Activated B cell treated with CpG ODN at 0.5 μM for 24 hours (primary cell): ENCODE data around the gene FHIT. TPM values are rescaled to one million over a fixed set of nuclear protein-coding genes. Genes with fewer than 3 reads are reported as not detected.

ENCODE experiments used
- ATAC-seq: fragments of 200-7000 bp; cut with Tn5 transposase; one replicate; pipeline ENCODE4 v1.10.0; 2021; ENCODE audit warnings: low read depth, mild to moderate bottlenecking, moderate library complexity
- CTCF ChIA-PET: fragments of 350-600 bp; sonication (Branson Sonifier 250); formaldehyde crosslinking; loops from one replicate; lab custom pipeline; 2021; ENCODE audit warnings: antibody characterized with exemption; lab: Charles Lee
- POLR2A ChIA-PET: fragments of 350-600 bp; sonication (Branson Sonifier 250); formaldehyde crosslinking; loops from one replicate; lab custom pipeline; 2021; ENCODE audit warnings: antibody characterized with exemption; lab: Charles Lee
- DNase-seq: peaks from one replicate; pipeline ENCODE4 v3.0.0; 2022
- H3K27ac Mint-ChIP-seq: one replicate; pipeline ENCODE4 v1.8.0; 2020; ENCODE audit warnings: mixed read lengths
- H3K27me3 Mint-ChIP-seq: one replicate; pipeline ENCODE4 v1.8.0; 2021; ENCODE audit warnings: mixed read lengths
- H3K36me3 Mint-ChIP-seq: one replicate; pipeline ENCODE4 v1.8.0; 2021; ENCODE audit warnings: low read depth, mixed read lengths
- H3K4me1 Mint-ChIP-seq: one replicate; pipeline ENCODE4 v1.8.0; 2021; ENCODE audit warnings: mixed read lengths
- H3K4me3 Mint-ChIP-seq: one replicate; pipeline ENCODE4 v1.8.0; 2020; ENCODE audit warnings: mild to moderate bottlenecking, mixed read lengths
- H3K9me3 Mint-ChIP-seq: one replicate; pipeline ENCODE4 v1.8.0; 2020; ENCODE audit warnings: mixed read lengths
- CTCF ChIP-seq: fragments of 200-600 bp; IDR thresholded peaks from one replicate; pipeline ENCODE4 v1.8.0; 2022; ENCODE audit warnings: antibody characterized with exemption, mild to moderate bottlenecking
- intact Hi-C: fragments of 100-400 bp; cut with micrococcal nuclease; formaldehyde crosslinking; loops from one replicate; pipeline ENCODE4 v1.15.1; 2024
- total RNA-seq: library from RNA; stranded (reverse); gene quantifications from 2 replicates; pipeline ENCODE4 v1.2.3, GENCODE V29; 2022

FHIT gene
- total RNA-seq, 1 donor from 2014 or later = 5.5 TPM

DNA sequence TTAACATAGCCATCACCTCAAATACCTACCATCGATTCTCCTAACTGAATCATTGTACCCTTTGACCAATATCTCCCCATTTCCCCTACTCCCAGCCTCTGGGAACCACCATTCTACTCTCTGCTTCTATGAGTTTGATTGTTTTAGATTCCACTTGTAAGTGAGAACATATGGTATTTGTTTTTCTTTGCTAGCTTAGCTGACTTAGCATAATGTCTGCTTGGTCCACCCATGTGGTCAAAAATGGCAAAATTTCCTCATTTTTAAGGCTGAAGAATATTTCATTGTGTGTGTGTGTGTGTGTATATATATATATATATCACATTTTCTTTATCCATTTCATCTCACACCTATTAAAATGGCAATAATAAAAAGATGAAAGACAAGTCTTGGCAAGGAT is 469.3 kb downstream of the FHIT start:
- ChIA-PET POLR2A (no interaction called here), CTCF (no interaction called here)
- peaks cover 2% of the 10 kb centered on the region for H3K9me3 Mint-ChIP-seq
- TF ChIP-seq CTCF = no peak
- ATAC-seq (no peak), DNase-seq (no peak)
- intact Hi-C loops = no loop called here
- H3K4me1 Mint-ChIP-seq = no peaks in the 10 kb centered on the region
- no peak overlapping the region for H3K4me3 Mint-ChIP-seq
- no peaks in the 10 kb centered on the region for H3K27me3 Mint-ChIP-seq
- H3K36me3 Mint-ChIP-seq = no peaks in the 10 kb centered on the region
- no peak overlapping the region for H3K27ac Mint-ChIP-seq

DNA sequence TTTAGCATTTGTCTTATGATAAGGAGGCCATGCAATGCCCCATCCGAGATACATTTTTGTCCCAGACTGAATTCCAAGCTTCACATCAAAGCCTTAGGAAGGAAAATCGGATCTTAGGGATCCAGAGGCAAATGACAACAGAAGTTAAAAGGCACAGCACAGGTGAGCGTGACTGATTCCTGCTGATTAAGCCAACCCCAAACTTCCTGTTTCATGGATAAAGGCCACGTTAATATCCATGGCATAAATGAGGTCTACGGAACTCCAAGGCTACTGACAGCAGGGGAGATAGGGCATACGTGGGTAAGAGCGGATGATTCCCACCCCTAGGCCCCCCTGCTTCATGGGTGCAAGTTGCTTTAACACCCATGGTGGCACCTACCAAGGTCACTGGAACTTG is 471.6 kb downstream of the FHIT start:
- H3K27ac Mint-ChIP-seq = no peak overlapping the region
- intact Hi-C loops = no loop called here
- ChIA-PET CTCF (no interaction called here), POLR2A (no interaction called here)
- H3K4me3 Mint-ChIP-seq = no peak overlapping the region
- DNase-seq = no peak
- no peaks in the 10 kb centered on the region for H3K27me3 Mint-ChIP-seq
- H3K4me1 Mint-ChIP-seq = no peaks in the 10 kb centered on the region
- no peaks in the 10 kb centered on the region for H3K36me3 Mint-ChIP-seq
- no peak for TF ChIP-seq CTCF
- no peak for ATAC-seq
- H3K9me3 Mint-ChIP-seq = no peaks in the 10 kb centered on the region

- Mint-ChIP-seq H3K4me3 (no peak overlapping the region), H3K27ac (no peak overlapping the region), H3K27me3 (no peaks in the 10 kb centered on the region), H3K4me1 (no peaks in the 10 kb centered on the region), H3K36me3 (no peaks in the 10 kb centered on the region), H3K9me3 (no peaks in the 10 kb centered on the region)
- ChIA-PET POLR2A (no interaction called here), CTCF (no interaction called here)
- DNase-seq (no peak), ATAC-seq (no peak)
- intact Hi-C loops = no loop called here
- no peak for TF ChIP-seq CTCF
Measured at GRCh38 chr3:60775985-60776384, 475.3 kb downstream of the FHIT start.

DNA sequence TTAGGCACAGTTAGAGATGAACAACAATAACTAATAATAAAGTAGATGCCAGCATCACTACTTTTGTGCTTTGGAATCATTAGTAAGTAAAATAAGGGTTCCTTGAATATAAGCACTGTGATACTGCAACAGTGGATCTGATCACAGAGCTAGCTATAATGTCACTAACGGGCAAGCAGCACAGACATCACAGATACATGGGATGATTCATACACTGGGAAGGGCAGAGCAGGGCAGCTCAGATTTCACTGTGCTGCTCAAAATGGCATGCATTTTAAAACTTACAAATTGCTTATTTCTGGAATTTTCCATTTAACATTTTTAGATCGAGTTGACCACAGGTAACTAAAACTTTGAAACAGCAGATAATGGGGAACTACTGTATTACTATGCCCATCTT is 476.6 kb downstream of the FHIT start:
- Mint-ChIP-seq H3K27me3 (no peaks in the 10 kb centered on the region), H3K36me3 (no peaks in the 10 kb centered on the region), H3K4me1 (no peaks in the 10 kb centered on the region), H3K27ac (no peak overlapping the region), H3K9me3 (no peaks in the 10 kb centered on the region), H3K4me3 (no peak overlapping the region)
- no peak for DNase-seq
- no peak for ATAC-seq
- ChIA-PET POLR2A (no interaction called here), CTCF (no interaction called here)
- TF ChIP-seq CTCF = no peak
- intact Hi-C loops = no loop called here

- no peaks in the 10 kb centered on the region for H3K4me1 Mint-ChIP-seq
- intact Hi-C loops = no loop called here
- DNase-seq (no peak), ATAC-seq (no peak)
- TF ChIP-seq CTCF = no peak
- no peak overlapping the region for H3K4me3 Mint-ChIP-seq
- H3K9me3 Mint-ChIP-seq = no peaks in the 10 kb centered on the region
- H3K36me3 Mint-ChIP-seq = no peaks in the 10 kb centered on the region
- no peak overlapping the region for H3K27ac Mint-ChIP-seq
- POLR2A ChIA-PET = no interaction called here
- no peaks in the 10 kb centered on the region for H3K27me3 Mint-ChIP-seq
- CTCF ChIA-PET = no interaction called here
Measured at GRCh38 chr3:60772584-60772983, 478.7 kb downstream of the FHIT start.
